GM12891 (cell line): ENCODE data around the gene ZNF444.
"Not testable (repeated sequence)": the region's sequence is repeated elsewhere in the genome, so short reads cannot be mapped to it uniquely, and the experiment has no call there.

Source experiments
- POLR2A ChIP-seq: IDR thresholded peaks from 2 replicates; pipeline ENCODE4 v1.6.1; 2011; ENCODE audit warnings: low read depth, low read length, control low read depth
- POLR2AphosphoS5 ChIP-seq: IDR thresholded peaks from 2 replicates; pipeline ENCODE4 v1.6.1; 2011; ENCODE audit warnings: low read depth, low read length, control low read depth
- TAF1 ChIP-seq: IDR thresholded peaks from 2 replicates; pipeline ENCODE4 v1.6.1; 2011; ENCODE audit warnings: low read depth, low read length, control low read depth

- not testable (repeated sequence) for TF ChIP-seq POLR2A, TAF1, POLR2AphosphoS5
These were observed 42.9 kb upstream of the ZNF444 start for GRCh38 chr19:56098237-56098636.
